ENCODE results near the gene FAIM. TPM values are rescaled to one million over a fixed set of nuclear protein-coding genes. Genes with fewer than 3 reads are reported as not detected.

FAIM gene
- total and polyA plus RNA-seq, 2 donors (not counting 3 experiments of a cell fraction or from before 2014, with no cell fraction given) = 2.3 to 11.9 TPM

DNA sequence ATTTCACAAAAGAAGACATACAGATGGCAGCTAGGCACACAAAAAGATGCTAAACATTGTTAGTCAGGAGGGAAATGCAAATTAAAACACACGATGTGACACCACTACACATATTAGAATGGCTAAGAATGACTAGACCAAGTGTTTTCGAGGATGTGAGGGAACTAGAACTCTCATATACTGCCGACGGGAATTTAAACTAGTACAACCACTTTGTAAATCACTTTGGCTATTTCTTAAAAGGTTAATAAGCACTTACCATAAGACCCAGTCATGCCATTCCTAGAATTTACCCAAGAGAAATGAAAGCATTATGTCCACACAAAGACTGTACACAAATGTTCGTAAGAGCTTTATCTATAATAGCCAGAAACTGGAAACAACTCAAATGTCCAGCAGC lies 20.1 kb upstream of the FAIM start:
- no peaks in the 10 kb centered on the region for H3K27me3 ChIP-seq (ENCODE audit: control insufficient read depth in 2 of 2, insufficient read depth in 2 of 2, low read length in 2 of 2)
- no peaks in the 10 kb centered on the region for H3K9me3 ChIP-seq (replicated peaks; ENCODE audit: control insufficient read depth, insufficient read depth, low read length)
- H2AFZ ChIP-seq (ENCODE audit: low read depth, low read length) = no peak overlapping the region
- H3K27ac ChIP-seq (ENCODE audit: insufficient read depth, low read depth, low read length) = no peak overlapping the region
- TF ChIP-seq, protein P1, sequence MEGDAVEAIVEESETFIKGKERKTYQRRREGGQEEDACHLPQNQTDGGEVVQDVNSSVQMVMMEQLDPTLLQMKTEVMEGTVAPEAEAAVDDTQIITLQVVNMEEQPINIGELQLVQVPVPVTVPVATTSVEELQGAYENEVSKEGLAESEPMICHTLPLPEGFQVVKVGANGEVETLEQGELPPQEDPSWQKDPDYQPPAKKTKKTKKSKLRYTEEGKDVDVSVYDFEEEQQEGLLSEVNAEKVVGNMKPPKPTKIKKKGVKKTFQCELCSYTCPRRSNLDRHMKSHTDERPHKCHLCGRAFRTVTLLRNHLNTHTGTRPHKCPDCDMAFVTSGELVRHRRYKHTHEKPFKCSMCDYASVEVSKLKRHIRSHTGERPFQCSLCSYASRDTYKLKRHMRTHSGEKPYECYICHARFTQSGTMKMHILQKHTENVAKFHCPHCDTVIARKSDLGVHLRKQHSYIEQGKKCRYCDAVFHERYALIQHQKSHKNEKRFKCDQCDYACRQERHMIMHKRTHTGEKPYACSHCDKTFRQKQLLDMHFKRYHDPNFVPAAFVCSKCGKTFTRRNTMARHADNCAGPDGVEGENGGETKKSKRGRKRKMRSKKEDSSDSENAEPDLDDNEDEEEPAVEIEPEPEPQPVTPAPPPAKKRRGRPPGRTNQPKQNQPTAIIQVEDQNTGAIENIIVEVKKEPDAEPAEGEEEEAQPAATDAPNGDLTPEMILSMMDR (IDR thresholded peaks at IDR 0.05; ENCODE audit: extremely low read depth in 1 of 2, insufficient read depth in 1 of 2, low read depth in 1 of 2, low read length in 2 of 2) = no peak
- no peak for TF ChIP-seq FOS (IDR thresholded peaks at IDR 0.05; ENCODE audit: borderline replicate concordance, insufficient read depth, low read length)
- no peak for TF ChIP-seq EZH2 (IDR thresholded peaks at IDR 0.05; ENCODE audit: borderline replicate concordance, low read depth, low read length, severe bottlenecking)
- TF ChIP-seq GATA2 (IDR thresholded peaks at IDR 0.05; ENCODE audit: insufficient read depth, insufficient read length, low read depth, low read length) = no peak
- no peak for TF ChIP-seq JUN (IDR thresholded peaks at IDR 0.05; ENCODE audit: borderline replicate concordance, insufficient read depth, insufficient read length, low read depth)
- no peak for TF ChIP-seq POLR2A (IDR thresholded peaks at IDR 0.05; ENCODE audit: low read depth, low read length)
- TF ChIP-seq MAX (IDR thresholded peaks at IDR 0.05; ENCODE audit: insufficient read depth, insufficient read length) = no peak
- no peak for TF ChIP-seq MYC (IDR thresholded peaks at IDR 0.05; ENCODE audit: low read depth, low read length)
- no peak for TF ChIP-seq POLR2AphosphoS5 (IDR thresholded peaks at IDR 0.05; ENCODE audit: insufficient read depth, low read depth, low read length)
- H4K20me1 ChIP-seq (replicated peaks; ENCODE audit: control insufficient read depth, extremely low read depth, insufficient read depth, low read length) = no peaks in the 10 kb centered on the region
- FAIRE-seq (no peak), DNase-seq (ENCODE audit: low read depth, low spot score) (no peak)
- no peaks in the 10 kb centered on the region for H3K36me3 ChIP-seq (ENCODE audit: control insufficient read depth in 2 of 2, extremely low read depth in 1 of 2, insufficient read depth in 2 of 2, low read length in 2 of 2)
- ChIA-PET POLR2A (no interaction called here), CTCF (interaction anchor here (1.4 kb wide), 1 partner anchor 171 kb away, joined by 4 read pairs; no protein-coding TSS in a partner anchor)
- no TSS peak for BruUV-seq (replicated peaks)
- H3K79me2 ChIP-seq (ENCODE audit: control insufficient read depth, insufficient read depth, low read length) = no peaks in the 10 kb centered on the region
- H3K9ac ChIP-seq (replicated peaks; ENCODE audit: extremely low read depth, insufficient read depth, low read length) = no peak overlapping the region
- no peaks in the 10 kb centered on the region for H3K9me1 ChIP-seq (replicated peaks; ENCODE audit: control insufficient read depth, extremely low read depth, insufficient read depth, low read length)
- intact Hi-C loops (cut with micrococcal nuclease) = no loop called here
- no peaks in the 10 kb centered on the region for H3K4me1 ChIP-seq (ENCODE audit: control insufficient read depth, extremely low read depth, insufficient read depth, low read length)
- no peak overlapping the region for H3K4me2 ChIP-seq (ENCODE audit: insufficient read depth, low read length)
- dilution Hi-C loops (cut with MboI; ENCODE audit: extremely low pct_ligation_motif_present, low sequenced_read_pairs) = no loop called here
- H3K4me3 ChIP-seq (replicated peaks in 1 of 3; ENCODE audit: insufficient read depth in 1 of 3, low read depth in 1 of 3, low read length in 3 of 3) = no peak overlapping the region

Data from endothelial cell of umbilical vein (primary cell).